ENCODE results near the gene C3orf49. TPM values are rescaled to one million over a fixed set of nuclear protein-coding genes. Genes with fewer than 3 reads are reported as not detected.

The C3orf49 gene
- total RNA-seq, 4 donors from 2014 or later = not detected

DNA sequence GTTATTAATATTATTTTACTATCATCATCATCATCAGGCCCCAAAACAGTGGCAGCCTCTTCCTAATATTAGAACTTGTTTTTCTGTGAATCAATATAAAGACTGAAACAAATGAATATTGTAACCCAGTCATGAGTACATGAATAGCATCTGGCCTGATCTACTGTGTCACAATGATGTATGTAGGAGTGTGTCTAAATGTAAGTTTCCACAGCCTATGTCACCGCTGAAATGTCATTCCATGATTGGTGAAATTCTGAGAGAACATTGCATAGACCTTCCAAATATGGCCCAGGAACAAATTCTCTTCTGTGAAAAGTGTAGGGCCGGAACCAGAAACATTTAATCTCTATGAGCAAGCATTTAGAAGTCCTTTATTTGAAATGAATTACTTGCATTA, 20.6 kb upstream of the C3orf49 start:
- no peak overlapping the region for H3K4me3 ChIP-seq
- WGBS, 2 donors (ENCODE audit: low coverage in 1 of 2) = 68 to 83% methylated on average over 2 of the region's 2 CpGs
- H3K36me3 ChIP-seq = no peaks in the 10 kb centered on the region
- ATAC-seq = no peak
- no peaks in the 10 kb centered on the region for H3K9me3 ChIP-seq
- no peak for TF ChIP-seq POLR2AphosphoS5 (IDR thresholded peaks at IDR 0.05)
- no peak for TF ChIP-seq POLR2A (IDR thresholded peaks at IDR 0.05)
- TF ChIP-seq EP300 (IDR thresholded peaks at IDR 0.05) = no peak
- TF ChIP-seq, protein P1, sequence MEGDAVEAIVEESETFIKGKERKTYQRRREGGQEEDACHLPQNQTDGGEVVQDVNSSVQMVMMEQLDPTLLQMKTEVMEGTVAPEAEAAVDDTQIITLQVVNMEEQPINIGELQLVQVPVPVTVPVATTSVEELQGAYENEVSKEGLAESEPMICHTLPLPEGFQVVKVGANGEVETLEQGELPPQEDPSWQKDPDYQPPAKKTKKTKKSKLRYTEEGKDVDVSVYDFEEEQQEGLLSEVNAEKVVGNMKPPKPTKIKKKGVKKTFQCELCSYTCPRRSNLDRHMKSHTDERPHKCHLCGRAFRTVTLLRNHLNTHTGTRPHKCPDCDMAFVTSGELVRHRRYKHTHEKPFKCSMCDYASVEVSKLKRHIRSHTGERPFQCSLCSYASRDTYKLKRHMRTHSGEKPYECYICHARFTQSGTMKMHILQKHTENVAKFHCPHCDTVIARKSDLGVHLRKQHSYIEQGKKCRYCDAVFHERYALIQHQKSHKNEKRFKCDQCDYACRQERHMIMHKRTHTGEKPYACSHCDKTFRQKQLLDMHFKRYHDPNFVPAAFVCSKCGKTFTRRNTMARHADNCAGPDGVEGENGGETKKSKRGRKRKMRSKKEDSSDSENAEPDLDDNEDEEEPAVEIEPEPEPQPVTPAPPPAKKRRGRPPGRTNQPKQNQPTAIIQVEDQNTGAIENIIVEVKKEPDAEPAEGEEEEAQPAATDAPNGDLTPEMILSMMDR (IDR thresholded peaks at IDR 0.05) = no peak
- no peaks in the 10 kb centered on the region for H3K27me3 ChIP-seq
- no peak overlapping the region for H3K27ac ChIP-seq
- no peaks in the 10 kb centered on the region for H3K4me1 ChIP-seq

DNA sequence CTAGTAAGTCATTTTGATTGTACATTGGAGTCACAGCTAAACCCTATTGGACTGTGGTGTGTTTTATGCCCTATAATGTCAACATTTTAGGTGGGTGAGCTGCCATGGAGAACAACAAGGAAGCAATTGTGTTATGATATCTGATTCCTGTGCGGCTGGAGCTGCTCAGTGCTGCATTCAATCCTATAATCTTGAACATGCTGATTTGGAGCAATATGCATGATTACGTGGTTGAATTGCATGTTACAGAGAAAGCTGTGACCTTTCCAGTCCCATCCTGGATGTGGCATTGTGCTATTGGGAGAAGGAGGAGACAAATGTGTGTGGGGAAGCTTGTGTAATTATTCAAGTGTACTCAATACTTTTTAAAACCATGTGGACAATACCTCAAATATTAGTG, 20.1 kb upstream of the C3orf49 start:
- Histone ChIP-seq H3K36me3 (no peaks in the 10 kb centered on the region), H3K9me3 (no peaks in the 10 kb centered on the region), H3K27ac (no peak overlapping the region), H3K27me3 (no peaks in the 10 kb centered on the region), H3K4me1 (no peaks in the 10 kb centered on the region), H3K4me3 (no peak overlapping the region)
- TF ChIP-seq, protein P1 (IDR thresholded peaks at IDR 0.05) = no peak
- TF ChIP-seq EP300 (IDR thresholded peaks at IDR 0.05) (no peak), POLR2A (IDR thresholded peaks at IDR 0.05) (no peak), POLR2AphosphoS5 (IDR thresholded peaks at IDR 0.05) (no peak)
- ATAC-seq = no peak
- 63 to 75% methylated on average over 1 of the region's 2 CpGs for WGBS, 2 donors (ENCODE audit: low coverage in 1 of 2)

DNA sequence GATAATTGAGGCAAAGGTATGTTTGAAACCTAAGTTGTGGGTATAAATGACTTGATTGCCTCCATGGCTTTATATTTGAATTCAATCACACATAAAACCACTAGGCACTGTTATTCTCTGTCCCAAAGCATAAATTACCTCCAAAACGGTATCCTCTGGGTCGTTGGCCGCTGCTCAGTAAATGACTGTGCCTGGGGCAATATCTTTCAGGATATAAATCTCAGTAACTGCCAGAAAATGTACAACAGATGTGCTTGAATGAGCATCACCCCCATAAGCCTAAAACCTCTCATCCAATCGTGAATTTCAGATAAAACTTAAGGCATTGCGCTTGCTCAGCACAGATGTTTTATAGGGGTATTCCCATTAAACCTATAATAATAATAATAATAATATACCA, 19.0 kb upstream of the C3orf49 start:
- no peak for ATAC-seq
- 78 to 81% methylated on average over 5 of the region's 5 CpGs for WGBS, 2 donors (ENCODE audit: low coverage in 1 of 2)
- Histone ChIP-seq H3K27ac (no peak overlapping the region), H3K36me3 (no peaks in the 10 kb centered on the region), H3K9me3 (no peaks in the 10 kb centered on the region), H3K4me3 (no peak overlapping the region), H3K4me1 (no peaks in the 10 kb centered on the region), H3K27me3 (no peaks in the 10 kb centered on the region)
- TF ChIP-seq, protein P1 (IDR thresholded peaks at IDR 0.05) = no peak
- TF ChIP-seq POLR2A (IDR thresholded peaks at IDR 0.05) (no peak), POLR2AphosphoS5 (IDR thresholded peaks at IDR 0.05) (no peak), EP300 (IDR thresholded peaks at IDR 0.05) (no peak)

DNA sequence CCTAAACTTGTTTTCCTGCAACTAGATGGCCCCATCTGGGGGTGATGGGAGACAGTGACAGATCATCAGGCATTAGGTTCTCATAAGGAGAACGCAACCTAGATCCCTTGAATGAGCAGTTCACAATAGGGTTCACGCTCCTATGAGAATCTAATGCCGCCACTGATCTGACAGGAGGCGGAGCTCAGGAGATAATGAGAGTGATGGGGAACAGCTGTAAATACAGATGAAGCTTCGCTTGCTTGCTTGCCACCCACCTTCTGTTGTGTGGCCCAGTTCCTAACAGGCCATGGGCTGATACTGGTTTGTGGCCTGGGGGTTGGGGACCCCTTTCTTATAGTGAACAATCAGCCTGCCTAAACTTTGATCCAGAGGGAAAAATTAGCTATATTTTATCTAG, 15.2 kb upstream of the C3orf49 start:
- H3K4me3 ChIP-seq = no peak overlapping the region
- 53 to 68% methylated on average over 3 to 4 of the region's 5 CpGs for WGBS, 2 donors (ENCODE audit: low coverage in 1 of 2)
- no peak for TF ChIP-seq POLR2AphosphoS5 (IDR thresholded peaks at IDR 0.05)
- TF ChIP-seq POLR2A (IDR thresholded peaks at IDR 0.05) = no peak
- TF ChIP-seq, protein P1 (IDR thresholded peaks at IDR 0.05) = no peak
- TF ChIP-seq EP300 (IDR thresholded peaks at IDR 0.05) = no peak
- H3K36me3 ChIP-seq = no peaks in the 10 kb centered on the region
- H3K27ac ChIP-seq = no peak overlapping the region
- peaks cover 0 to 4% (median 0%) of the 10 kb centered on the region in 3 donors for H3K9me3 ChIP-seq
- H3K4me1 ChIP-seq = no peaks in the 10 kb centered on the region
- no peak for ATAC-seq
- H3K27me3 ChIP-seq = no peaks in the 10 kb centered on the region

DNA sequence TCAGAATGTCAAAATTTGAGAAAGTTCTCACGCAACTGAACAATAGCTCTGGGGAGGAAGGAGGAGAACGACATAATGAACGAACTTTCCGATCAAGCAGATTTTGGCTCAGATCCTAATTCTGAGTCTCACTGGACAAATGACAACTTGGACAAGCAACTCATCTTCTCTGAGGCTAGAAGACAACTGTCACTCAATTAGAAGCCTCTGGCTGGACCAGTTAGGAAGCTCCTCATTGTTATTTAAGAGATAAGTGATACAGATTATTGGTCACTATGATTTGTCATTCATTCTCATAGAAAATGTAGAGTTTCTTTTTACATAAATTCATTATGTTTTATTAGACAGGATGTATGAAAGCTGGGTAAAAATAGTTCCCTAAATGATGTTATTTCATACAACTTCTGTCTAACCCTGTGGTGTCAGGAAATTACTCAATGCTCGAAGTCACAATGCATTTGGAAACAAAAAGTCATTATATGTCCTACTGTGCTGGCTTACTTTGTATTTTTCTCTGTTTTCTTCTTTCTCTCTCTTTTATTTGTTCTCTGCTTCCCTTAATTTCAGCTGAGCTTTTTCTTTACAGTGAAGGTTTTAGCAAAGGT, 11.0 kb upstream of the C3orf49 start:
- 51 to 84% methylated on average over 5 of the region's 5 CpGs for WGBS, 2 donors (ENCODE audit: low coverage in 1 of 2)
- TF ChIP-seq POLR2A (IDR thresholded peaks at IDR 0.05) = no peak
- TF ChIP-seq POLR2AphosphoS5 (IDR thresholded peaks at IDR 0.05) = no peak
- Histone ChIP-seq H3K36me3 (no peaks in the 10 kb centered on the region), H3K27me3 (no peaks in the 10 kb centered on the region), H3K4me3 (no peak overlapping the region), H3K27ac (no peak overlapping the region), H3K9me3 (peaks cover 0 to 4% (median 0%) of the 10 kb centered on the region in 3 donors), H3K4me1 (no peaks in the 10 kb centered on the region)
- no peak for ATAC-seq
